Cardiac muscle cell (in vitro differentiated cells and primary cell): ENCODE results near the gene ELF4. TPM values are rescaled to one million over a fixed set of nuclear protein-coding genes. Genes with fewer than 3 reads are reported as not detected.
A peak's percentile ranks its signal among the peaks of the same experiment; 100 is the strongest.

Experiments
- DNase-seq, 2 donors: peaks; one replicate each; pipeline versions ENCODE4 v3.0.0 to v3.0.0-alpha.2; 2010 to 2017; ENCODE audit warnings: low read depth in 1 of 2, low spot score in 1 of 2
- H3K27ac ChIP-seq: fragments of 200-600 bp; sonication (generic); 2 replicates; pipeline ENCODE4 v1.5.1; 2016
- H3K27me3 ChIP-seq: fragments of 200-600 bp; sonication (generic); 2 replicates; pipeline ENCODE4 v1.6.0; 2016; ENCODE audit warnings: control low read depth
- H3K36me3 ChIP-seq: fragments of 200-600 bp; sonication (generic); 2 replicates; pipeline ENCODE4 v1.5.1; 2016; ENCODE audit warnings: control low read depth
- H3K4me1 ChIP-seq: fragments of 200-600 bp; sonication (generic); 2 replicates; pipeline ENCODE4 v1.8.1; 2017; ENCODE audit warnings: low read depth, mild to moderate bottlenecking, mixed run types
- H3K4me3 ChIP-seq: fragments of 200-600 bp; sonication (generic); 2 replicates; pipeline ENCODE4 v1.5.1; 2016; ENCODE audit warnings: mild to moderate bottlenecking
- H3K9me3 ChIP-seq: fragments of 200-600 bp; sonication (generic); 2 replicates; pipeline ENCODE4 v1.5.1; 2017; ENCODE audit warnings: low read depth, mild to moderate bottlenecking, control low read depth
- CTCF ChIP-seq: IDR thresholded peaks from 2 replicates; pipeline ENCODE4 v1.5.1; 2012; ENCODE audit warnings: low read depth, mild to moderate bottlenecking, low read length
- polyA plus RNA-seq: library from polyadenylated mRNA; unstranded; fragments of >200 nt; fragmentation: Nextera tagmentation; extraction: Ambion mirVana; gene quantifications from 2 replicates; pipeline ENCODE4 v1.2.1, GENCODE V29; 2016
- total RNA-seq: library from RNA; depleted of rRNA; stranded (reverse); fragments of >200 nt; gene quantifications from 2 replicates; pipeline ENCODE4 v1.2.3, GENCODE V29; 2016

Gene ELF4
- total and polyA plus RNA-seq, 2 experiments from 2014 or later, result 0.88 to 1.8 TPM

GRCh38 chrX:130057209-130057608 lies 53.1 kb downstream of the ELF4 start:
- no peaks in the 10 kb centered on the region for H3K27me3 ChIP-seq
- H3K36me3 ChIP-seq, result peaks cover 3% of the 10 kb centered on the region
- H3K9me3 ChIP-seq, result no peaks in the 10 kb centered on the region
- no peak overlapping the region for H3K4me3 ChIP-seq
- DNase-seq, result no peak
- TF ChIP-seq CTCF, result no peak
- H3K27ac ChIP-seq, result no peak overlapping the region
- no peaks in the 10 kb centered on the region for H3K4me1 ChIP-seq

GRCh38 chrX:130055899-130056298 lies 54.4 kb downstream of the ELF4 start:
- Histone ChIP-seq H3K9me3 (no peaks in the 10 kb centered on the region), H3K27ac (no peak overlapping the region), H3K36me3 (peaks cover 4% of the 10 kb centered on the region), H3K4me1 (no peaks in the 10 kb centered on the region), H3K4me3 (no peak overlapping the region), H3K27me3 (no peaks in the 10 kb centered on the region)
- no peak for DNase-seq
- TF ChIP-seq CTCF, result no peak

- no peaks in the 10 kb centered on the region for H3K27me3 ChIP-seq
- H3K27ac ChIP-seq, result no peak overlapping the region
- H3K36me3 ChIP-seq, result peaks cover 4% of the 10 kb centered on the region
- TF ChIP-seq CTCF, result no peak
- DNase-seq, result peak in 1 of 2 donors; percentile 32
- H3K9me3 ChIP-seq, result no peaks in the 10 kb centered on the region
- no peak overlapping the region for H3K4me3 ChIP-seq
- no peaks in the 10 kb centered on the region for H3K4me1 ChIP-seq
Measured at GRCh38 chrX:130055103-130055502, 55.2 kb downstream of the ELF4 start.

- Histone ChIP-seq H3K9me3 (no peaks in the 10 kb centered on the region), H3K27me3 (no peaks in the 10 kb centered on the region), H3K27ac (no peak overlapping the region), H3K4me1 (no peaks in the 10 kb centered on the region), H3K4me3 (no peak overlapping the region), H3K36me3 (peaks cover 7% of the 10 kb centered on the region)
- DNase-seq, result no peak
- no peak for TF ChIP-seq CTCF
Measured at GRCh38 chrX:130053236-130053635, 57.1 kb downstream of the ELF4 start.

- no peaks in the 10 kb centered on the region for H3K4me1 ChIP-seq
- no peak for TF ChIP-seq CTCF
Measured at GRCh38 chrX:130051176-130051845, 59.0 kb downstream of the ELF4 start.

More at GRCh38 chrX:130051176-130051845, 59.0 kb downstream of the ELF4 start:
- no peak for DNase-seq
- Histone ChIP-seq H3K36me3 (peaks cover 7% of the 10 kb centered on the region), H3K9me3 (no peaks in the 10 kb centered on the region), H3K27ac (no peak overlapping the region), H3K4me3 (no peak overlapping the region), H3K27me3 (no peaks in the 10 kb centered on the region)
